ENCODE measurements around the gene USP48. TPM values are rescaled to one million over a fixed set of nuclear protein-coding genes. Genes with fewer than 3 reads are reported as not detected.

Gene USP48
- total and polyA plus RNA-seq, 10 of the 15 experiments (the other 5 are each of a cell fraction or from before 2014, with no cell fraction given): 21.2 to 115 (median 75.5) TPM

- FAIRE-seq (no peak), ATAC-seq (no peak), DNase-seq (ENCODE audit: low read depth, low spot score) (no peak)
- H3K36me3 ChIP-seq (ENCODE audit: control insufficient read depth in 2 of 2, insufficient read depth in 2 of 2, low read length in 1 of 2): no peaks in the 10 kb centered on the region
- H3K9ac ChIP-seq (ENCODE audit: control insufficient read depth, insufficient read depth, low read length): no peak overlapping the region
- H3K4me2 ChIP-seq (ENCODE audit: control insufficient read depth, insufficient read depth): no peak overlapping the region
- H3K27me3 ChIP-seq (replicated peaks in 1 of 2; ENCODE audit: control insufficient read depth in 2 of 2, insufficient read depth in 2 of 2, low read length in 1 of 2): no peaks in the 10 kb centered on the region; a peak in 1 of 4 replicates
- intact Hi-C loops (cut with micrococcal nuclease; ENCODE audit: unreplicated experiment): no loop called here
- POLR2A ChIA-PET: no interaction called here
- no peaks in the 10 kb centered on the region for H3K4me1 ChIP-seq (ENCODE audit: control insufficient read depth, insufficient read depth, low read length)
- WGBS (ENCODE audit: insufficient coverage, insufficient replicate concordance, low lambda C conversion rate, missing lambda C conversion rate): 19% methylated on average over 2 of the region's 2 CpGs
- no peak overlapping the region for H2AFZ ChIP-seq (ENCODE audit: control insufficient read depth, low read depth, low read length)
- TF ChIP-seq SPI1 (IDR thresholded peaks at IDR 0.05; ENCODE audit: borderline replicate concordance, insufficient read depth, low read depth, low read length) (no peak), ZZZ3 (IDR thresholded peaks at IDR 0.05; ENCODE audit: control insufficient read depth, insufficient read length, low read depth) (no peak), PRDM15 (CRISPR knock-in tag; IDR thresholded peaks at IDR 0.05) (no peak), FOS (IDR thresholded peaks at IDR 0.05; ENCODE audit: borderline replicate concordance, extremely low read depth, insufficient read length) (no peak), JUND (IDR thresholded peaks at IDR 0.05; ENCODE audit: low read depth, low read length) (no peak), E4F1 (IDR thresholded peaks at IDR 0.05; ENCODE audit: borderline replicate concordance, partially characterized antibody) (no peak), SMARCA5 (IDR thresholded peaks at IDR 0.05) (no peak), RELA (IDR thresholded peaks at IDR 0.05; ENCODE audit: borderline replicate concordance, partially characterized antibody) (no peak), TAF1 (IDR thresholded peaks at IDR 0.05; ENCODE audit: borderline replicate concordance, low read depth, low read length) (no peak), SUPT20H (IDR thresholded peaks at IDR 0.05; ENCODE audit: borderline replicate concordance, control insufficient read depth, low read depth, low read length) (no peak), HSF1 (IDR thresholded peaks at IDR 0.05; ENCODE audit: low read depth, low read length) (no peak), POU2F2 (IDR thresholded peaks at IDR 0.05; ENCODE audit: borderline replicate concordance, low read depth, low read length) (no peak), IKZF2 (IDR thresholded peaks at IDR 0.05) (no peak)
- TF ChIP-seq, protein P1, sequence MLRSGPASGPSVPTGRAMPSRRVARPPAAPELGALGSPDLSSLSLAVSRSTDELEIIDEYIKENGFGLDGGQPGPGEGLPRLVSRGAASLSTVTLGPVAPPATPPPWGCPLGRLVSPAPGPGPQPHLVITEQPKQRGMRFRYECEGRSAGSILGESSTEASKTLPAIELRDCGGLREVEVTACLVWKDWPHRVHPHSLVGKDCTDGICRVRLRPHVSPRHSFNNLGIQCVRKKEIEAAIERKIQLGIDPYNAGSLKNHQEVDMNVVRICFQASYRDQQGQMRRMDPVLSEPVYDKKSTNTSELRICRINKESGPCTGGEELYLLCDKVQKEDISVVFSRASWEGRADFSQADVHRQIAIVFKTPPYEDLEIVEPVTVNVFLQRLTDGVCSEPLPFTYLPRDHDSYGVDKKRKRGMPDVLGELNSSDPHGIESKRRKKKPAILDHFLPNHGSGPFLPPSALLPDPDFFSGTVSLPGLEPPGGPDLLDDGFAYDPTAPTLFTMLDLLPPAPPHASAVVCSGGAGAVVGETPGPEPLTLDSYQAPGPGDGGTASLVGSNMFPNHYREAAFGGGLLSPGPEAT (IDR thresholded peaks at IDR 0.05; ENCODE audit: low read depth): no peak
- H3K27ac ChIP-seq (ENCODE audit: control insufficient read depth, insufficient read depth): no peak overlapping the region
- H3K9me3 ChIP-seq (replicated peaks; ENCODE audit: control insufficient read depth, insufficient read depth, low read length): no peaks in the 10 kb centered on the region
- SMC1A ChIA-PET (ENCODE audit: uncharacterized antibody, unreplicated experiment): no interaction called here
- RAD21 ChIA-PET (ENCODE audit: unreplicated experiment): no interaction called here
- no peaks in the 10 kb centered on the region for H3K79me2 ChIP-seq (ENCODE audit: control insufficient read depth, insufficient read depth, low read length)
- CTCF ChIA-PET: no interaction called here
- H4K20me1 ChIP-seq (ENCODE audit: control insufficient read depth, insufficient read depth): no peaks in the 10 kb centered on the region
- no TSS peak for BruUV-seq (replicated peaks)
- in situ Hi-C loops (cut with MboI): no loop called here
- no peak overlapping the region for H3K4me3 ChIP-seq
Measured at GRCh38 chr1:21641076-21641475, 141.9 kb downstream of the USP48 start.

Measured in GM12878 (cell line).